ENCODE measurements around the gene ARID1B.

The ARID1B gene

GRCh38 chr6:157047951-157048350 lies 270.8 kb downstream of the ARID1B start:
- no peak overlapping the region for H3K4me2 ChIP-seq (ENCODE audit: low read length)
- H3K9ac ChIP-seq (ENCODE audit: low read length), result no peak overlapping the region
- TF ChIP-seq EZH2 (IDR thresholded peaks at IDR 0.05; ENCODE audit: borderline replicate concordance, low read length), result no peak
- TF ChIP-seq, protein P1, sequence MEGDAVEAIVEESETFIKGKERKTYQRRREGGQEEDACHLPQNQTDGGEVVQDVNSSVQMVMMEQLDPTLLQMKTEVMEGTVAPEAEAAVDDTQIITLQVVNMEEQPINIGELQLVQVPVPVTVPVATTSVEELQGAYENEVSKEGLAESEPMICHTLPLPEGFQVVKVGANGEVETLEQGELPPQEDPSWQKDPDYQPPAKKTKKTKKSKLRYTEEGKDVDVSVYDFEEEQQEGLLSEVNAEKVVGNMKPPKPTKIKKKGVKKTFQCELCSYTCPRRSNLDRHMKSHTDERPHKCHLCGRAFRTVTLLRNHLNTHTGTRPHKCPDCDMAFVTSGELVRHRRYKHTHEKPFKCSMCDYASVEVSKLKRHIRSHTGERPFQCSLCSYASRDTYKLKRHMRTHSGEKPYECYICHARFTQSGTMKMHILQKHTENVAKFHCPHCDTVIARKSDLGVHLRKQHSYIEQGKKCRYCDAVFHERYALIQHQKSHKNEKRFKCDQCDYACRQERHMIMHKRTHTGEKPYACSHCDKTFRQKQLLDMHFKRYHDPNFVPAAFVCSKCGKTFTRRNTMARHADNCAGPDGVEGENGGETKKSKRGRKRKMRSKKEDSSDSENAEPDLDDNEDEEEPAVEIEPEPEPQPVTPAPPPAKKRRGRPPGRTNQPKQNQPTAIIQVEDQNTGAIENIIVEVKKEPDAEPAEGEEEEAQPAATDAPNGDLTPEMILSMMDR (IDR thresholded peaks at IDR 0.05; ENCODE audit: low read length), result no peak
- peaks cover 16% of the 10 kb centered on the region for H3K4me1 ChIP-seq (ENCODE audit: insufficient read depth, low read length, severe bottlenecking)
- H4K20me1 ChIP-seq (ENCODE audit: insufficient read depth, low read length), result no peaks in the 10 kb centered on the region
- H3F3A ChIP-seq (ENCODE audit: insufficient read depth, low read length), result no peaks in the 10 kb centered on the region
- H3K27me3 ChIP-seq (ENCODE audit: insufficient read depth, low read length), result no peaks in the 10 kb centered on the region
- no peak overlapping the region for H3K4me3 ChIP-seq (ENCODE audit: low read depth, low read length, poor library complexity, severe bottlenecking)
- no peaks in the 10 kb centered on the region for H3K9me2 ChIP-seq (ENCODE audit: low read depth, low read length)
- peaks cover 29% of the 10 kb centered on the region; the same call in 1 of the 2 replicates for H3K79me2 ChIP-seq (ENCODE audit: insufficient read depth, low read length)
- no peaks in the 10 kb centered on the region for H3K9me3 ChIP-seq (ENCODE audit: low read length)
- H2AFZ ChIP-seq (ENCODE audit: low read length), result no peak overlapping the region
- peaks cover 5% of the 10 kb centered on the region; the same call in 1 of the 2 replicates for H3K36me3 ChIP-seq (ENCODE audit: insufficient read depth, low read length)
- no peak overlapping the region for H3K27ac ChIP-seq (ENCODE audit: low read depth, low read length, poor library complexity, severe bottlenecking)

DNA sequence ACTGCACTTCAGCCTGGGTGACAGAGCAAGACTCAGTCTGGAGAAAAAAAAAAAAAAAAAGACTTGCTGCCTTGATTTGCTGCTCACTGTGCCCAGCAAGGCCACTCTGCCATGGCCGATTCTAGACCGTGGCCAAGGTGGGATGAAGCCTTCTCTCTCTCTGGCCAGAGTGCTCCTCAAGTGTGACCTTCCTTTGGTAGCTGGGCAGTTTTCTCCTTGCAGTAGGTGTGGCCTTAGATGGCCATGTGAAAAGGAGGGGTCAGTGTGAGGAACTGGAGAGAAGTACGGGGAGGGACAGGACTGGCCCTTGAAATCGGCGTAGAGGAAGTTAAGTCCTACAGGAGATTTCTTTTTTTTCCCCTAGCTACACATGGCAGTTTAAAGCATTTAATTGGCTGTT lies 272.0 kb downstream of the ARID1B start:
- no peaks in the 10 kb centered on the region for H3K9me2 ChIP-seq (ENCODE audit: low read depth, low read length)
- no peak for TF ChIP-seq EZH2 (IDR thresholded peaks at IDR 0.05; ENCODE audit: borderline replicate concordance, low read length)
- TF ChIP-seq, protein P1 (IDR thresholded peaks at IDR 0.05; ENCODE audit: low read length), result no peak
- H3K4me1 ChIP-seq (ENCODE audit: insufficient read depth, low read length, severe bottlenecking), result peaks cover 16% of the 10 kb centered on the region
- no peak overlapping the region for H3K4me2 ChIP-seq (ENCODE audit: low read length)
- H3K9ac ChIP-seq (ENCODE audit: low read length), result no peak overlapping the region
- no peaks in the 10 kb centered on the region for H3K36me3 ChIP-seq (ENCODE audit: insufficient read depth, low read length)
- peaks cover 21% of the 10 kb centered on the region; the same call in 1 of the 2 replicates for H3K79me2 ChIP-seq (ENCODE audit: insufficient read depth, low read length)
- no peaks in the 10 kb centered on the region for H3F3A ChIP-seq (ENCODE audit: insufficient read depth, low read length)
- no peaks in the 10 kb centered on the region for H3K27me3 ChIP-seq (ENCODE audit: insufficient read depth, low read length)
- H3K4me3 ChIP-seq (ENCODE audit: low read depth, low read length, poor library complexity, severe bottlenecking), result no peak overlapping the region
- no peak overlapping the region for H2AFZ ChIP-seq (ENCODE audit: low read length)
- H3K27ac ChIP-seq (ENCODE audit: low read depth, low read length, poor library complexity, severe bottlenecking), result no peak overlapping the region
- H4K20me1 ChIP-seq (ENCODE audit: insufficient read depth, low read length), result no peaks in the 10 kb centered on the region
- H3K9me3 ChIP-seq (ENCODE audit: low read length), result no peaks in the 10 kb centered on the region

DNA sequence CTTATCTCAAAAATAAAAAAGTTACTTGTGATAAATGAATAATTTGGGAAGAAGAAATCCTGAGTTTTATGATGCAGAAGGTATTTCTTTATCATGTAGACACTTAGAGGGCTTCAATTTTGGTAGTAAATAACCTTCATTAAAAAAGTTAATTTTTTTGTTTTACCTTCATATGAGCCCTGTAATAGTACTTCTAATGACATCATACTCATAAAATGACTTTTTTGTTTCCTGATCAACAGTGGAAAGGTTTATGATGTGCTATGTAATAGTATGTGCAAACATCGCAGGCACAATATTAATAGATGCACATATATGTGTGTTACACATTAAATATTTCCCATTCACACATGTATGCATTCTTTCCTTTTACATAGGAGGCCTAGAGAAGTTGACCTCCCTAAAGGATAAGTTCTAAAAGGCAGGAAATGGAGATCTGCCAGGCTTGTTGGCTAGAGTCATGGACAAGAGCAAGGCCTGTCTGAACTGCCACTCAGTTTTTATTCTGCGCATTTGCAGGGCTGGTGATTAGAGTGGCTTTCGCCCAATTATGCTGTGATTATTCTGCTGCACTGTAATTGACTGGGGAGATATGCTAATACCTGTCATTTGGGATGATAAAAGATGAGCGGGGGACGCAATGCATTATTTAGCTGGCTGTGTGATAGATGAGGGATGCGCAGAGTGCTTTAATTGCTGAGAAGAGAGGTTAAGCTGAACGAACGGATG lies 273.5 kb downstream of the ARID1B start:
- no peak overlapping the region for H2AFZ ChIP-seq (ENCODE audit: low read length)
- no peak overlapping the region for H3K9ac ChIP-seq (ENCODE audit: low read length)
- H3K27ac ChIP-seq (ENCODE audit: low read depth, low read length, poor library complexity, severe bottlenecking), result no peak overlapping the region
- H3K4me2 ChIP-seq (ENCODE audit: low read length), result no peak overlapping the region
- H3K9me3 ChIP-seq (ENCODE audit: low read length), result no peaks in the 10 kb centered on the region
- no peaks in the 10 kb centered on the region for H3K36me3 ChIP-seq (ENCODE audit: insufficient read depth, low read length)
- no peaks in the 10 kb centered on the region for H4K20me1 ChIP-seq (ENCODE audit: insufficient read depth, low read length)
- H3K27me3 ChIP-seq (ENCODE audit: insufficient read depth, low read length), result no peaks in the 10 kb centered on the region
- no peak overlapping the region for H3K4me3 ChIP-seq (ENCODE audit: low read depth, low read length, poor library complexity, severe bottlenecking)
- H3K79me2 ChIP-seq (ENCODE audit: insufficient read depth, low read length), result peaks cover 26% of the 10 kb centered on the region; the same call in 1 of the 2 replicates
- no peaks in the 10 kb centered on the region for H3K9me2 ChIP-seq (ENCODE audit: low read depth, low read length)
- H3K4me1 ChIP-seq (ENCODE audit: insufficient read depth, low read length, severe bottlenecking), result peaks cover 20% of the 10 kb centered on the region
- no peaks in the 10 kb centered on the region for H3F3A ChIP-seq (ENCODE audit: insufficient read depth, low read length)
- no peak for TF ChIP-seq EZH2 (IDR thresholded peaks at IDR 0.05; ENCODE audit: borderline replicate concordance, low read length)
- TF ChIP-seq, protein P1 (IDR thresholded peaks at IDR 0.05; ENCODE audit: low read length), result no peak

Data from OCI-LY1 (cell line).